H9 (cell line): ENCODE data around the gene KLHL21. TPM values are rescaled to one million over a fixed set of nuclear protein-coding genes. Genes with fewer than 3 reads are reported as not detected.

Experiments
- DNase-seq: peaks from one replicate; pipeline ENCODE4 v3.0.0-alpha.2; 2017
- H2AFZ ChIP-seq: one replicate; pipeline ENCODE4 v1.6.1; 2013; ENCODE audit warnings: mild to moderate bottlenecking, low read length, control low read depth, moderate library complexity
- H2AK5ac ChIP-seq: 2 replicates; pipeline ENCODE4 v1.6.1; 2013; ENCODE audit warnings: low read length, control low read depth, mixed read lengths; ENCODE audit not compliant: insufficient read length
- H2BK120ac ChIP-seq: one replicate; pipeline ENCODE4 v1.6.1; 2013; ENCODE audit warnings: low read depth, mild to moderate bottlenecking, low read length, control low read depth, inconsistent platforms; ENCODE audit not compliant: poor library complexity, severe bottlenecking
- H2BK12ac ChIP-seq: 2 replicates; pipeline ENCODE4 v1.6.1; 2013; ENCODE audit warnings: low read length, control low read depth, mixed read lengths, low read depth; ENCODE audit not compliant: insufficient read length
- H2BK15ac ChIP-seq: 2 replicates; pipeline ENCODE4 v1.6.1; 2013; ENCODE audit warnings: low read depth, low read length, control low read depth
- H2BK20ac ChIP-seq: one replicate; pipeline ENCODE4 v1.6.1; 2013; ENCODE audit warnings: low read depth, mild to moderate bottlenecking, low read length, control low read depth, inconsistent platforms; ENCODE audit not compliant: poor library complexity, severe bottlenecking
- H2BK5ac ChIP-seq: 2 replicates; pipeline ENCODE4 v1.6.1; 2013; ENCODE audit warnings: low read length, control low read depth, mixed read lengths; ENCODE audit not compliant: insufficient read length
- H3K14ac ChIP-seq: 2 replicates; pipeline ENCODE4 v1.6.1; 2013; ENCODE audit warnings: low read length, control low read depth; ENCODE audit not compliant: insufficient read depth
- H3K18ac ChIP-seq: 2 replicates; pipeline ENCODE4 v1.6.1; 2013; ENCODE audit warnings: low read depth, mild to moderate bottlenecking, mixed read lengths, low read length, control low read depth; ENCODE audit not compliant: insufficient read length
- H3K23ac ChIP-seq: 2 replicates; pipeline ENCODE4 v1.6.1; 2013; ENCODE audit warnings: low read length, control low read depth, mixed read lengths, low read depth; ENCODE audit not compliant: insufficient read length
- H3K23me2 ChIP-seq: 2 replicates; pipeline ENCODE4 v1.6.1; 2013; ENCODE audit warnings: low read depth, mild to moderate bottlenecking, mixed read lengths, low read length, control low read depth; ENCODE audit not compliant: insufficient read length, poor library complexity, severe bottlenecking
- H3K27ac ChIP-seq: 2 replicates; pipeline ENCODE4 v1.5.1; 2013; ENCODE audit warnings: low read length, control low read depth, mixed read lengths, low read depth; ENCODE audit not compliant: insufficient read length
- H3K27me3 ChIP-seq: 2 replicates; pipeline ENCODE4 v1.6.1; 2013; ENCODE audit warnings: low read length, control low read depth, inconsistent platforms; ENCODE audit not compliant: insufficient read depth
- H3K4ac ChIP-seq: 2 replicates; pipeline ENCODE4 v1.6.1; 2013; ENCODE audit warnings: low read depth, mild to moderate bottlenecking, control low read depth, inconsistent platforms, low read length, moderate library complexity
- H3K4me1 ChIP-seq: 2 replicates; pipeline ENCODE4 v1.6.1; 2013; ENCODE audit warnings: low read length, control low read depth, inconsistent platforms; ENCODE audit not compliant: insufficient read depth
- H3K4me2 ChIP-seq: 2 replicates; pipeline ENCODE4 v1.6.1; 2013; ENCODE audit warnings: low read length, control low read depth, mixed read lengths; ENCODE audit not compliant: insufficient read length, insufficient read depth
- H3K56ac ChIP-seq: 2 replicates; pipeline ENCODE4 v1.6.1; 2013; ENCODE audit warnings: low read depth, mild to moderate bottlenecking, mixed read lengths, low read length, control low read depth; ENCODE audit not compliant: insufficient read length
- H3K79me1 ChIP-seq: 2 replicates; pipeline ENCODE4 v1.6.1; 2013; ENCODE audit warnings: low read depth, mild to moderate bottlenecking, moderate library complexity, low read length, control low read depth, inconsistent platforms; ENCODE audit not compliant: insufficient read depth, poor library complexity, severe bottlenecking
- H3K79me2 ChIP-seq: 2 replicates; pipeline ENCODE4 v1.6.1; 2013; ENCODE audit warnings: low read length, control low read depth, inconsistent platforms; ENCODE audit not compliant: insufficient read depth
- H3K9ac ChIP-seq: 2 replicates; pipeline ENCODE4 v1.6.1; 2013; ENCODE audit warnings: low read length, control low read depth, mixed read lengths; ENCODE audit not compliant: insufficient read length; ENCODE audit errors: extremely low read depth
- H3K9me3 ChIP-seq: one replicate; pipeline ENCODE4 v1.6.1; 2013; ENCODE audit warnings: low read depth, low read length, inconsistent platforms; ENCODE audit not compliant: control insufficient read depth
- H3T11ph ChIP-seq: one replicate; pipeline ENCODE4 v1.6.1; 2013; ENCODE audit warnings: mild to moderate bottlenecking, low read length, control low read depth, inconsistent platforms
- H4K20me1 ChIP-seq: one replicate; pipeline ENCODE4 v1.6.1; 2013; ENCODE audit not compliant: control insufficient read depth, insufficient read length, insufficient read depth
- H4K5ac ChIP-seq: 2 replicates; pipeline ENCODE4 v1.6.1; 2013; ENCODE audit warnings: low read depth, mild to moderate bottlenecking, mixed read lengths, low read length, control low read depth; ENCODE audit not compliant: insufficient read length
- H4K8ac ChIP-seq: replicated peaks from 2 replicates; pipeline ENCODE4 v1.6.1; 2013; ENCODE audit warnings: low read length, control low read depth, mixed read lengths, low read depth; ENCODE audit not compliant: insufficient read length
- H4K91ac ChIP-seq: 2 replicates; pipeline ENCODE4 v1.6.1; 2013; ENCODE audit warnings: low read depth, mild to moderate bottlenecking, moderate library complexity, mixed read lengths, low read length, control low read depth; ENCODE audit not compliant: insufficient read length
- H3K27ac Mint-ChIP-seq, 3 experiments: 2 replicates in 2 of 3; 3 replicates in 1 of 3; pipeline ENCODE4 v1.8.0; 2020 to 2021; ENCODE audit warnings: mixed read lengths in 3 of 3, mild to moderate bottlenecking in 1 of 3, moderate library complexity in 1 of 3
- H3K27me3 Mint-ChIP-seq: 2 replicates; pipeline ENCODE4 v1.8.0; 2021; ENCODE audit warnings: low read depth, mild to moderate bottlenecking, moderate library complexity, mixed read lengths
- H3K36me3 Mint-ChIP-seq, 3 experiments: 2 replicates in 2 of 3; 3 replicates in 1 of 3; pipeline ENCODE4 v1.8.0; 2020 to 2021; ENCODE audit warnings: low read depth in 3 of 3, mixed read lengths in 3 of 3; ENCODE audit not compliant: insufficient read depth in 1 of 3
- H3K4me1 Mint-ChIP-seq, 2 experiments: 2 replicates each; pipeline ENCODE4 v1.8.0; 2020; ENCODE audit warnings: mixed read lengths in 2 of 2
- H3K4me3 Mint-ChIP-seq, 2 experiments: 2 replicates in 1 of 2; 3 replicates in 1 of 2; pipeline ENCODE4 v1.8.0; 2020 to 2021; ENCODE audit warnings: mild to moderate bottlenecking in 2 of 2, mixed read lengths in 2 of 2, moderate library complexity in 1 of 2
- H3K9me3 Mint-ChIP-seq, 2 experiments: 2 replicates in 1 of 2; 3 replicates in 1 of 2; pipeline ENCODE4 v1.8.0; 2020; ENCODE audit warnings: mild to moderate bottlenecking in 2 of 2, mixed read lengths in 2 of 2, moderate library complexity in 1 of 2
- CTCF ChIP-seq: fragments of 200-600 bp; sonication (generic); conservative IDR thresholded peaks from 3 replicates; pipeline ENCODE4 v1.8.0; 2021; ENCODE audit warnings: antibody characterized with exemption, mild to moderate bottlenecking
- WGBS: extraction: QIAGEN DNeasy Blood & Tissue Kit; methylation state at CpG from one replicate; pipeline ENCODE4 v1.1.7; 2013; ENCODE audit warnings: missing lambda C conversion rate, low lambda C conversion rate, mixed read lengths; ENCODE audit not compliant: insufficient read length; ENCODE audit errors: extremely low coverage; 5-methylcytosine and 5-hydroxymethylcytosine counted together
- total RNA-seq: library from RNA; stranded (reverse); gene quantifications from 2 replicates; pipeline ENCODE4 v1.2.1, GENCODE V29; 2021

KLHL21 gene
- total RNA-seq, 1 experiment from 2014 or later = 31.9 TPM

DNA sequence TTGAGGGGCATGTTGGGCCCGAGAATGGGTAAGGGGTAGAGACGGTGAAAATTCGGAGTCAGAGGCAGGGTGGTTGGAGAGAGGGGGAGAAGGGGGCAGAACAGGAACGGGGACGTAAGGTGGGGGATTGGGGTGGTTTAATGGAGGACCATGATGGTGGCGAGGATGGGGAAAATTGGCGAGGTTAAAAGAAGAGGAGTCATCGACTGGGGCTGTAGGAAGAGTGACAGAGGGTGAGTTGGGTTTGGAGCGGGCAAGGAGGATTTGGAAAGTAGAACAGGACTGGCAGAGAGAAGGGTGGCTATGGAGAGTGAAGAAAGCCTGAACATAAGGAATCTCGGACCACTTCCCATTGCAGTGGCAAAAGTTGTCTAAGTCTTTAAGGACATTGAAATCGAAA lies 33.6 kb downstream of the KLHL21 start:
- no peak overlapping the region for H2AFZ ChIP-seq
- DNase-seq = no peak
- H3K27ac Mint-ChIP-seq = no peak overlapping the region
- H3K27me3 Mint-ChIP-seq = peaks cover 48% of the 10 kb centered on the region
- H3K23me2 ChIP-seq = no peaks in the 10 kb centered on the region
- H3K9me3 Mint-ChIP-seq = peaks cover 4% of the 10 kb centered on the region in 2 experiments; a peak in 2 of 5 replicates
- no peak overlapping the region for H3T11ph ChIP-seq
- no peak overlapping the region for H2BK12ac ChIP-seq
- H3K56ac ChIP-seq = no peak overlapping the region
- no peak overlapping the region for H3K4ac ChIP-seq
- H3K23ac ChIP-seq = no peak overlapping the region
- no peak overlapping the region for H4K8ac ChIP-seq
- WGBS = 100% methylated on average over 5 of the region's 11 CpGs
- H3K9ac ChIP-seq = no peak overlapping the region
- no peak overlapping the region for H2BK5ac ChIP-seq
- H3K36me3 Mint-ChIP-seq = no peaks in the 10 kb centered on the region
- H4K20me1 ChIP-seq = no peaks in the 10 kb centered on the region
- 0 out of 2 replicates have a peak, but pooled peaks cover 2% of the 10 kb centered on the region for H3K27me3 ChIP-seq
- no peak overlapping the region for H2AK5ac ChIP-seq
- H3K4me2 ChIP-seq = no peak overlapping the region
- H2BK20ac ChIP-seq = no peak overlapping the region
- H3K4me3 Mint-ChIP-seq = no peak overlapping the region
- H3K79me1 ChIP-seq = no peaks in the 10 kb centered on the region
- no peak for TF ChIP-seq CTCF
- H3K18ac ChIP-seq = no peak overlapping the region
- H3K9me3 ChIP-seq = no peaks in the 10 kb centered on the region
- no peak overlapping the region for H3K14ac ChIP-seq
- H2BK15ac ChIP-seq = no peak overlapping the region
- H3K27ac ChIP-seq = no peak overlapping the region
- H3K79me2 ChIP-seq = no peaks in the 10 kb centered on the region
- H3K4me1 Mint-ChIP-seq = peaks cover 6% of the 10 kb centered on the region in 2 experiments
- H4K5ac ChIP-seq = no peak overlapping the region
- no peak overlapping the region for H4K91ac ChIP-seq
- H2BK120ac ChIP-seq = no peak overlapping the region
- H3K4me1 ChIP-seq = no peaks in the 10 kb centered on the region; the same call in 1 of the 2 replicates
